HL-60 (cell line): ENCODE measurements around the gene HYAL3.

ENCODE experiments used
- CTCF ChIP-seq: IDR thresholded peaks from one replicate; pipeline ENCODE4 v1.5.1; 2011; ENCODE audit warnings: low read length, control low read depth, inconsistent platforms; ENCODE audit not compliant: insufficient read depth
- POLR2AphosphoS5 ChIP-seq: IDR thresholded peaks from 2 replicates; pipeline ENCODE4 v1.6.1; 2012; ENCODE audit warnings: low read depth

- TF ChIP-seq POLR2AphosphoS5 (no peak), CTCF (no peak)
Measured at GRCh38 chr3:50322386-50323091, 23.3 kb upstream of the HYAL3 start, which contains the start of gene HYAL2.
